Natural killer cell (primary cell): ENCODE measurements around the gene WDR35. TPM values are rescaled to one million over a fixed set of nuclear protein-coding genes. Genes with fewer than 3 reads are reported as not detected.

Experiments used
- ATAC-seq, 3 donors: fragments of 150-1000 bp in 2 of 3; fragments of 200-7000 bp in 1 of 3; cut with Tn5 transposase; 1 replicate in 1 of 3; 2 replicates in 2 of 3; pipeline ENCODE4 v1.10.0; 2021; ENCODE audit warnings: mild to moderate bottlenecking in 2 of 3, moderate library complexity in 2 of 3
- DNase-seq, 2 donors: peaks; one replicate each; pipeline versions ENCODE4 v3.0.0 to v3.0.0-alpha.2; 2013 to 2021; ENCODE audit warnings: mixed read lengths in 1 of 2
- H3K27ac ChIP-seq: one replicate; pipeline ENCODE4 v1.5.1; 2013; ENCODE audit warnings: mild to moderate bottlenecking, low read length
- H3K27me3 ChIP-seq: one replicate; pipeline ENCODE4 v1.6.1; 2013; ENCODE audit warnings: low read length; ENCODE audit not compliant: control insufficient read depth, insufficient read depth
- H3K36me3 ChIP-seq: one replicate; pipeline ENCODE4 v1.6.1; 2013; ENCODE audit warnings: low read length; ENCODE audit not compliant: control insufficient read depth, insufficient read depth
- H3K4me1 ChIP-seq: one replicate; pipeline ENCODE4 v1.6.1; 2013; ENCODE audit warnings: low read length; ENCODE audit not compliant: control insufficient read depth, insufficient read depth
- H3K4me3 ChIP-seq: one replicate; pipeline ENCODE4 v1.5.1; 2013; ENCODE audit warnings: low read length
- H3K9me3 ChIP-seq: one replicate; pipeline ENCODE4 v1.6.1; 2013; ENCODE audit warnings: low read length; ENCODE audit not compliant: control insufficient read depth, insufficient read depth
- H3K27ac Mint-ChIP-seq, 2 donors: one replicate each; pipeline ENCODE4 v1.8.0; 2022; ENCODE audit warnings: mild to moderate bottlenecking in 2 of 2, mixed read lengths in 2 of 2, moderate library complexity in 1 of 2
- H3K27me3 Mint-ChIP-seq, 2 donors: one replicate each; pipeline ENCODE4 v1.8.0; 2022; ENCODE audit warnings: low read depth in 2 of 2, mixed read lengths in 2 of 2
- H3K36me3 Mint-ChIP-seq: one replicate; pipeline ENCODE4 v1.8.0; 2022; ENCODE audit warnings: mixed read lengths
- H3K4me1 Mint-ChIP-seq, 2 donors: one replicate each; pipeline ENCODE4 v1.8.0; 2022; ENCODE audit warnings: mixed read lengths in 2 of 2
- H3K4me3 Mint-ChIP-seq: one replicate; pipeline ENCODE4 v1.8.0; 2022; ENCODE audit warnings: mild to moderate bottlenecking, moderate library complexity, mixed read lengths
- H3K9me3 Mint-ChIP-seq, 2 donors: one replicate each; pipeline ENCODE4 v1.8.0; 2022; ENCODE audit warnings: mixed read lengths in 2 of 2
- WGBS: methylation state at CpG from one replicate; pipeline ENCODE4 v1.1.7; 2013; ENCODE audit warnings: missing lambda C conversion rate; ENCODE audit not compliant: insufficient coverage; 5-methylcytosine and 5-hydroxymethylcytosine counted together
- intact Hi-C: fragments of 100-400 bp; cut with micrococcal nuclease; formaldehyde crosslinking; loops from one replicate; pipeline ENCODE4 v1.14.2; 2022
- total RNA-seq, 4 donors: library from RNA; stranded (reverse); fragments of 120-200 nt in 1 of 4; gene quantifications; one replicate each; pipeline versions ENCODE4 v1.2.3 to v1.2.4, GENCODE V29; 2013 to 2022
- TF ChIP-seq, protein P1 (sequence below): fragments of 200-600 bp; IDR thresholded peaks from one replicate; pipeline ENCODE4 v1.8.0; 2022; ENCODE audit warnings: antibody characterized with exemption

WDR35 gene
- total RNA-seq, 3 donors from 2014 or later (not counting 1 experiment from before 2014, with no cell fraction given): 5.8 to 8.3 (median 7.7) TPM

DNA sequence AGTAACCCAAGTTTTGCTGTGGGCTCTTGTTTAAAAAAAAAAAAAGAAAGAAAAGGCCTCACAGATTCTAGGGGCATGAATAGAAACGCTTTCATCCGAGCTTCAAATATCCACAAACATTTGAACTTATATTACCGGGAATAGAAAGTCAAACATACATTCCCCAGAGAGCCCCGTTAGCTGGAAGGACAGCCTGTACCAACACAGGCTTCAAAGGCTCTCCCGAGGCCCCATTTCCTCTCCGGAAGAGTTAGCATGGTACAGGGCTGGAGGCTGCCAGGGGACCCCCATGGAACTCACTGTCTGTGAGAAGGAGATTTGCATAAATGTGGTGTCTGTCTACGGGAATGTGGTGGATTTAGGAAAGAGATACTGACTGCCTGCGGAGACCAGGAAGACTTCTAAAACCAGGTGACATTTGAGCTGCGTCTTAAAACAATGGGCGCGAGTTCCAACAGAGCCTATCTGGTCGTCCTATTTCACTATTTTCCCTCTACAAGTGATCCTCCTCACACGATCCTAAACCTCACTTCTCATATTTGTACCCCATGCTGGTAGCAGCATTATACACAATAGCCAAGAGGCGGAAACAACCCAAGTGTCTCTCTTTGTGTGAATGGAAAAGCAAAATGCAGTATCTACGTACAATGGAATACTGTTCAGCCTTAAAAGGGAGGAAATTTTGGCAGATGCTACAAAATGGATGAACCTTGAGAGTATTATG lies 23.4 kb upstream of the WDR35 start:
- H3K36me3 Mint-ChIP-seq: no peaks in the 10 kb centered on the region
- ATAC-seq (no peak), DNase-seq (peak in 1 of 2 donors; percentile 9)
- H3K9me3 Mint-ChIP-seq: no peaks in the 10 kb centered on the region
- intact Hi-C loops: no loop called here
- H3K27ac Mint-ChIP-seq: no peak overlapping the region
- TF ChIP-seq, protein P1, sequence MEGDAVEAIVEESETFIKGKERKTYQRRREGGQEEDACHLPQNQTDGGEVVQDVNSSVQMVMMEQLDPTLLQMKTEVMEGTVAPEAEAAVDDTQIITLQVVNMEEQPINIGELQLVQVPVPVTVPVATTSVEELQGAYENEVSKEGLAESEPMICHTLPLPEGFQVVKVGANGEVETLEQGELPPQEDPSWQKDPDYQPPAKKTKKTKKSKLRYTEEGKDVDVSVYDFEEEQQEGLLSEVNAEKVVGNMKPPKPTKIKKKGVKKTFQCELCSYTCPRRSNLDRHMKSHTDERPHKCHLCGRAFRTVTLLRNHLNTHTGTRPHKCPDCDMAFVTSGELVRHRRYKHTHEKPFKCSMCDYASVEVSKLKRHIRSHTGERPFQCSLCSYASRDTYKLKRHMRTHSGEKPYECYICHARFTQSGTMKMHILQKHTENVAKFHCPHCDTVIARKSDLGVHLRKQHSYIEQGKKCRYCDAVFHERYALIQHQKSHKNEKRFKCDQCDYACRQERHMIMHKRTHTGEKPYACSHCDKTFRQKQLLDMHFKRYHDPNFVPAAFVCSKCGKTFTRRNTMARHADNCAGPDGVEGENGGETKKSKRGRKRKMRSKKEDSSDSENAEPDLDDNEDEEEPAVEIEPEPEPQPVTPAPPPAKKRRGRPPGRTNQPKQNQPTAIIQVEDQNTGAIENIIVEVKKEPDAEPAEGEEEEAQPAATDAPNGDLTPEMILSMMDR: no peak
- H3K27me3 Mint-ChIP-seq: peaks cover 37 to 49% of the 10 kb centered on the region in 2 donors
- Histone ChIP-seq H3K27me3 (peaks cover 20% of the 10 kb centered on the region), H3K36me3 (no peaks in the 10 kb centered on the region), H3K4me3 (no peak overlapping the region), H3K27ac (no peak overlapping the region), H3K9me3 (no peaks in the 10 kb centered on the region), H3K4me1 (peaks cover 10% of the 10 kb centered on the region)
- WGBS: 44% methylated on average over 15 of the region's 15 CpGs
- peak overlapping the region; percentile 79 for H3K4me3 Mint-ChIP-seq
- H3K4me1 Mint-ChIP-seq: peaks cover 7 to 10% of the 10 kb centered on the region in 2 donors

DNA sequence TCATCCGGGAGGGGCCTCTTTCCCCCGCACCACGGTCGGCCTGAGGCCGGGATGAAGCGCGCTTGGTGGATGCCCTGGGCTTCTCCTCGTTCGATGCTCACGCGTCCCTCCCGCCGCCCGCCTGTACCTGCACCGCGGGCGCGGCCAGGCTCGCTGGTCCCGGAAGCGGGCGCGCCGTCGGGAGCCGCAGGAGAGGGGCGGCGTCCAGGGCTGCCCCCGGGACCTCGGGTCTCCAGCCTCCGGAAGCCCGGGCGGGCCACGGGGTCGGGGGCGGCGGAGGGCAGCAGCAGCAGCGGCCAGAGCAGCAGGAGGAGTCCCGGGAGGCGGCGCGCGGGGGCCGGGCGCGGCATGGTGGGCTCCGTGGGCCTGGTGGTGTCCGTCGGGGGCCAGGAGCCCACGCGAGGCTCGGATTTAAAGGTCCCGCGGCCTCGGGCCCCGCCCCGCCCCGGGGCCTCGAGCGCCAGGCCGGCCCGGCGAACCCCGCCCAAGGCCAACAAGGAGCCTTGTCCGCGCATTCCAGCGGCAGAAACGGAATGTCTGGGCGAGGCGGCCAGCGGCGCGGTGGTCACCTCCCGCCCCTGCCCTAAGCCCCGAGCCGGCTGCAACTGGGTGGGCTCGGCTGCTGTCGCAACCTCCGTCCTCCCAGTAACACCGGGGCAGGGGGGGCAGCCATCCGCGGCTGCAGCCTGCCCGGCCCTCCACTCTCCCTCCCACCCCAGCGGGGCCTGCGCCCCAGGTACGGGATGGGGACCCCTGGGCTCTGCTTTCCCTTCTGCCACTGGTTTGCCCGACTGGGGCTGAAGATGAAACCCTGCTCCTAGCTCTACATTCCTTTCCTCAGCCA lies 22.6 kb upstream of the WDR35 start, which contains the start of gene MATN3:
TSS of gene MATN3 (minus strand) at position 387 of the 844 bp plus-strand sequence. CDS start at position 350, 37 bp downstream.
- WGBS: 1% methylated on average over 86 of the region's 87 CpGs

DNA sequence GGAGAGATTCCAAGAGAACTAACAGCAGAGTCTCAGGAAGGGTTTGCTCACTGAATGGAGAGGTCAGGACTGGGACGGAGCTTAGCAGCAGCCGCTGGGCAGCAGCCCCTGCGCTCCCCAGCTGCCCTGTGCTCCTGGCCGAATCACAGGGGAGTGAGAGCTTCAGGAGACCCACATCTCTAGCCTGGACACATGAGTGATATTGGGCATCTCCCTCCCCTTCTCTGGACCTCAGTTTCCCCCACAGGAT lies 22.1 kb upstream of the WDR35 start:
- Histone ChIP-seq H3K27me3 (peaks cover 20% of the 10 kb centered on the region), H3K4me3 (no peak overlapping the region), H3K9me3 (no peaks in the 10 kb centered on the region), H3K36me3 (no peaks in the 10 kb centered on the region), H3K4me1 (peaks cover 10% of the 10 kb centered on the region), H3K27ac (no peak overlapping the region)
- peaks cover 47 to 59% of the 10 kb centered on the region in 2 donors for H3K27me3 Mint-ChIP-seq
- peak overlapping the region; percentile 74 for H3K4me3 Mint-ChIP-seq
- no peaks in the 10 kb centered on the region for H3K9me3 Mint-ChIP-seq
- H3K27ac Mint-ChIP-seq: no peak overlapping the region
- DNase-seq: no peak
- 40% methylated on average over 4 of the region's 4 CpGs for WGBS
- TF ChIP-seq, protein P1: no peak
- ATAC-seq: peak in 1 of 3 donors; percentile 22
- intact Hi-C loops: no loop called here
- peaks cover 7 to 10% of the 10 kb centered on the region in 2 donors for H3K4me1 Mint-ChIP-seq
- no peaks in the 10 kb centered on the region for H3K36me3 Mint-ChIP-seq

More for the DNA sequence above, 22.6 kb upstream of the WDR35 start, which contains the start of gene MATN3:
- no peak within 1 kb of the TSS for H3K27ac Mint-ChIP-seq
- peak in 1 of 2 donors; percentile 23 for DNase-seq
- Histone ChIP-seq H3K36me3 (no peaks in the 10 kb centered on the region), H3K4me1 (peaks cover 10% of the 10 kb centered on the region), H3K4me3 (peak within 1 kb of the TSS; percentile 15), H3K27ac (no peak within 1 kb of the TSS), H3K9me3 (no peaks in the 10 kb centered on the region), H3K27me3 (peaks cover 20% of the 10 kb centered on the region)
- peaks cover 45 to 57% of the 10 kb centered on the region in 2 donors for H3K27me3 Mint-ChIP-seq
- H3K4me3 Mint-ChIP-seq: peak within 1 kb of the TSS; percentile 79
- H3K4me1 Mint-ChIP-seq: peaks cover 7 to 10% of the 10 kb centered on the region in 2 donors
- no peaks in the 10 kb centered on the region for H3K36me3 Mint-ChIP-seq
- peak; percentile 21 to 41 (median 38) for ATAC-seq
- TF ChIP-seq, protein P1: no peak
- intact Hi-C loops: no loop called here
- H3K9me3 Mint-ChIP-seq: no peaks in the 10 kb centered on the region
